HepG2 (cell line): ENCODE data around the gene PRKCE. TPM values are rescaled to one million over a fixed set of nuclear protein-coding genes. Genes with fewer than 3 reads are reported as not detected.
A peak's percentile ranks its signal among the peaks of the same experiment; 100 is the strongest.

Experiments
- PHF8 ChIP-seq: sonication (generic); formaldehyde crosslinking; IDR thresholded peaks from 2 replicates; pipeline ENCODE4 v1.5.0; 2020; ENCODE audit warnings: missing genetic modification reagents
- ZEB1 ChIP-seq: IDR thresholded peaks from 2 replicates; pipeline ENCODE4 v1.6.1; 2012; ENCODE audit warnings: mild to moderate bottlenecking, low read depth, inconsistent platforms; ENCODE audit not compliant: insufficient replicate concordance
- ZNF124 ChIP-seq: sonication (generic); formaldehyde crosslinking; IDR thresholded peaks from 2 replicates; pipeline ENCODE4 v1.4.0; 2020; ENCODE audit warnings: missing genetic modification reagents
- ZNF383 ChIP-seq: sonication (generic); formaldehyde crosslinking; IDR thresholded peaks from 2 replicates; pipeline ENCODE4 v1.4.0; 2020; ENCODE audit warnings: missing genetic modification reagents, mild to moderate bottlenecking, borderline replicate concordance
- ZNF484 ChIP-seq: sonication (generic); formaldehyde crosslinking; IDR thresholded peaks from 2 replicates; pipeline ENCODE4 v1.5.1; 2020; ENCODE audit warnings: mild to moderate bottlenecking, low read depth, missing genetic modification reagents, borderline replicate concordance
- ZNF543 ChIP-seq: sonication (generic); formaldehyde crosslinking; IDR thresholded peaks from 2 replicates; pipeline ENCODE4 v1.4.0; 2020; ENCODE audit warnings: mild to moderate bottlenecking, missing genetic modification reagents
- ZNF614 ChIP-seq: IDR thresholded peaks from 2 replicates; pipeline ENCODE4 v1.6.1; 2018; ENCODE audit warnings: missing biosample characterization, missing genetic modification reagents, inconsistent platforms, borderline replicate concordance
- ZNF75D ChIP-seq: sonication (generic); formaldehyde crosslinking; IDR thresholded peaks from 2 replicates; pipeline ENCODE4 v1.8.1; 2023; ENCODE audit warnings: missing genetic modification reagents, mild to moderate bottlenecking, borderline replicate concordance
- ZNF768 ChIP-seq: sonication (generic); formaldehyde crosslinking; IDR thresholded peaks from 2 replicates; pipeline ENCODE4 v1.4.0; 2020; ENCODE audit warnings: missing genetic modification reagents
- ZNF777 ChIP-seq: sonication (generic); formaldehyde crosslinking; IDR thresholded peaks from 2 replicates; pipeline ENCODE4 v1.4.0; 2020; ENCODE audit warnings: missing genetic modification reagents
- ZNF883 ChIP-seq: sonication (generic); formaldehyde crosslinking; IDR thresholded peaks from 2 replicates; pipeline ENCODE4 v1.5.1; 2020; ENCODE audit warnings: mild to moderate bottlenecking, missing genetic modification reagents; ENCODE audit errors: not compliant biosample characterization
- polyA plus RNA-seq, 8 experiments: library from polyadenylated mRNA; depleted of rRNA in 3 of 8; stranded (reverse) in 7 of 8; unstranded in 1 of 8; fragments of >200 nt; fragmentation: Illumina TruSeq in 4 of 8; extraction: Trizol in 4 of 8; gene quantifications; 2 replicates each; pipeline versions ENCODE4 v1.2.1 to v1.2.3, GENCODE V29; 2011 to 2016; ENCODE audit warnings: low read depth in 4 of 8, missing spikeins in 1 of 8, mixed read lengths in 1 of 8; ENCODE audit not compliant: insufficient read depth in 1 of 8
- total RNA-seq, 5 experiments: library from RNA; depleted of rRNA; stranded (reverse); fragments of >200 nt; fragmentation: Illumina TruSeq; extraction: Trizol; gene quantifications; 2 replicates each; pipeline ENCODE4 v1.2.3, GENCODE V29; 2016; ENCODE audit warnings: low read depth in 1 of 5
- TF ChIP-seq, protein P1 (sequence below): sonication (generic); formaldehyde crosslinking; IDR thresholded peaks from 2 replicates; pipeline ENCODE4 v1.4.0; 2020; ENCODE audit warnings: missing genetic modification reagents, borderline replicate concordance
- TF ChIP-seq, protein P2 (sequence below): sonication (generic); formaldehyde crosslinking; IDR thresholded peaks from 2 replicates; pipeline ENCODE4 v1.5.0; 2020; ENCODE audit warnings: mild to moderate bottlenecking, missing genetic modification reagents, borderline replicate concordance
- TF ChIP-seq, protein P3 (sequence below): sonication (generic); formaldehyde crosslinking; IDR thresholded peaks from 2 replicates; pipeline ENCODE4 v1.4.0; 2020; ENCODE audit warnings: mild to moderate bottlenecking, missing genetic modification reagents
- TF ChIP-seq, protein P4 (sequence below): sonication (generic); formaldehyde crosslinking; IDR thresholded peaks from 2 replicates; pipeline ENCODE4 v1.5.0; 2020; ENCODE audit warnings: missing genetic modification reagents, mild to moderate bottlenecking, borderline replicate concordance
- TF ChIP-seq, protein P5 (sequence below), 2 experiments: sonication (generic) in 1 of 2; formaldehyde crosslinking in 1 of 2; IDR thresholded peaks; 2 replicates each; pipeline versions ENCODE4 v1.5.1 to v1.6.1; 2011 to 2020; ENCODE audit warnings: borderline replicate concordance in 1 of 2, low read depth in 1 of 2, low read length in 1 of 2, mild to moderate bottlenecking in 1 of 2, missing genetic modification reagents in 1 of 2, moderate library complexity in 1 of 2
- TF ChIP-seq, protein P6 (sequence below): sonication (generic); formaldehyde crosslinking; IDR thresholded peaks from 2 replicates; pipeline ENCODE4 v1.5.0; 2020; ENCODE audit warnings: missing genetic modification reagents, mild to moderate bottlenecking, borderline replicate concordance

PRKCE gene
- total and polyA plus RNA-seq, 2 of the 13 experiments (the other 11 are each of a cell fraction or from before 2014, with no cell fraction given) = 1.0 to 3.9 TPM

DNA sequence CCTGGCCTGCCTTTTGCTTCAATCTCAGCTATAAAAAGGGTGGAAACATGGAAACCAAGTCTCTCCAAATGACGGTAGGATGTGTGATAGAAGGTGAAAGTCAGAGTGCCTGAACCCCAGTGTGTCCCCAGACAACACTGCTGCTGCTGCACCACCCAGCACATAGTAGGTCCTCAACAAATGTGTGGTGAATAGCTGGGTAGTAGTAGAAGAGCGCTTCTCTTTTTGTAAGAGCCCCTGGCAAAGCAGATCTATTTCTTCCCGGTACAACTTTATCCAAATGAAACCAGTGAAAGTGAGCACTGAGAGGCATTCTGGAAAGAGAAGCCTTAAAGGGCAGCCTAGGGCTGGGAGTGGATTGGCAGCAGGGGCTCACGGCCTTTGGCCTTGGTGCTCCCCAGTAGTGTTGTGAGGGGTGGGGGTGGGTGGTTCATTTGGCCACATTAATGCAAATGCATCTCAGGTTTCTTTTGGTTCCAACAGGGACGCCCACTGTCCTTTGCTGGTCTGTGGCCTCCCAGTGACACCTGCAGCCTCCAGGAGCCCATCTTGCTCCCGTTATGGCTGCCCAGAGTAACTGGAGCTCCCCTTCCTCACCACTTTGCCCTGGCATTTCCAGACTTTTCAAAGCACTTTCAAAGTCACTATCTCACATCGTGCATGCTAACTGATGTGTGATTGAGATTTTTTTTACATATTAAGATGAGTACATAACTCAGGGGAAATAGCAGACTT lies 341.4 kb downstream of the PRKCE start (continued):
- TF ChIP-seq ZNF543 (CRISPR knock-in tag) (0 out of 2 replicates have a peak, but pooled peaks have one; percentile 18), ZNF75D (0 out of 2 replicates have a peak, but pooled peaks have one; percentile 44), ZNF777 (CRISPR knock-in tag) (no peak), ZNF124 (no peak), ZNF614 (no peak), ZNF768 (CRISPR knock-in tag) (no peak), ZEB1 (peak; percentile 25), ZNF883 (peak; percentile 24), ZNF484 (CRISPR knock-in tag) (no peak), PHF8 (CRISPR knock-in tag) (no peak), ZNF383 (CRISPR knock-in tag) (no peak)
- TF ChIP-seq, protein P1, sequence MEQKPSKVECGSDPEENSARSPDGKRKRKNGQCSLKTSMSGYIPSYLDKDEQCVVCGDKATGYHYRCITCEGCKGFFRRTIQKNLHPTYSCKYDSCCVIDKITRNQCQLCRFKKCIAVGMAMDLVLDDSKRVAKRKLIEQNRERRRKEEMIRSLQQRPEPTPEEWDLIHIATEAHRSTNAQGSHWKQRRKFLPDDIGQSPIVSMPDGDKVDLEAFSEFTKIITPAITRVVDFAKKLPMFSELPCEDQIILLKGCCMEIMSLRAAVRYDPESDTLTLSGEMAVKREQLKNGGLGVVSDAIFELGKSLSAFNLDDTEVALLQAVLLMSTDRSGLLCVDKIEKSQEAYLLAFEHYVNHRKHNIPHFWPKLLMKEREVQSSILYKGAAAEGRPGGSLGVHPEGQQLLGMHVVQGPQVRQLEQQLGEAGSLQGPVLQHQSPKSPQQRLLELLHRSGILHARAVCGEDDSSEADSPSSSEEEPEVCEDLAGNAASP (CRISPR knock-in tag) = no peak
- TF ChIP-seq, protein P2, sequence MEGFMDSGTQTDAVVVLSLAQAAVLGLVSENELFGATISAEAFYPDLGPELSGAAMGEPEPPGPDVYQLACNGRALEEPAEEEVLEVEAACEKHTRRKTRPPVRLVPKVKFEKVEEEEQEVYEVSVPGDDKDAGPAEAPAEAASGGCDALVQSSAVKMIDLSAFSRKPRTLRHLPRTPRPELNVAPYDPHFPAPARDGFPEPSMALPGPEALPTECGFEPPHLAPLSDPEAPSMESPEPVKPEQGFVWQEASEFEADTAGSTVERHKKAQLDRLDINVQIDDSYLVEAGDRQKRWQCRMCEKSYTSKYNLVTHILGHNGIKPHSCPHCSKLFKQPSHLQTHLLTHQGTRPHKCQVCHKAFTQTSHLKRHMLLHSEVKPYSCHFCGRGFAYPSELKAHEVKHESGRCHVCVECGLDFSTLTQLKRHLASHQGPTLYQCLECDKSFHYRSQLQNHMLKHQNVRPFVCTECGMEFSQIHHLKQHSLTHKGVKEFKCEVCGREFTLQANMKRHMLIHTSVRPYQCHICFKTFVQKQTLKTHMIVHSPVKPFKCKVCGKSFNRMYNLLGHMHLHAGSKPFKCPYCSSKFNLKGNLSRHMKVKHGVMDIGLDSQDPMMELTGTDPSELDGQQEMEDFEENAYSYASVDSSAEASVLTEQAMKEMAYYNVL (CRISPR knock-in tag) = 0 out of 2 replicates have a peak, but pooled peaks have one; percentile 27
- TF ChIP-seq, protein P3, sequence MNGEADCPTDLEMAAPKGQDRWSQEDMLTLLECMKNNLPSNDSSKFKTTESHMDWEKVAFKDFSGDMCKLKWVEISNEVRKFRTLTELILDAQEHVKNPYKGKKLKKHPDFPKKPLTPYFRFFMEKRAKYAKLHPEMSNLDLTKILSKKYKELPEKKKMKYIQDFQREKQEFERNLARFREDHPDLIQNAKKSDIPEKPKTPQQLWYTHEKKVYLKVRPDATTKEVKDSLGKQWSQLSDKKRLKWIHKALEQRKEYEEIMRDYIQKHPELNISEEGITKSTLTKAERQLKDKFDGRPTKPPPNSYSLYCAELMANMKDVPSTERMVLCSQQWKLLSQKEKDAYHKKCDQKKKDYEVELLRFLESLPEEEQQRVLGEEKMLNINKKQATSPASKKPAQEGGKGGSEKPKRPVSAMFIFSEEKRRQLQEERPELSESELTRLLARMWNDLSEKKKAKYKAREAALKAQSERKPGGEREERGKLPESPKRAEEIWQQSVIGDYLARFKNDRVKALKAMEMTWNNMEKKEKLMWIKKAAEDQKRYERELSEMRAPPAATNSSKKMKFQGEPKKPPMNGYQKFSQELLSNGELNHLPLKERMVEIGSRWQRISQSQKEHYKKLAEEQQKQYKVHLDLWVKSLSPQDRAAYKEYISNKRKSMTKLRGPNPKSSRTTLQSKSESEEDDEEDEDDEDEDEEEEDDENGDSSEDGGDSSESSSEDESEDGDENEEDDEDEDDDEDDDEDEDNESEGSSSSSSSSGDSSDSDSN (CRISPR knock-in tag) = no peak
- TF ChIP-seq, protein P4, sequence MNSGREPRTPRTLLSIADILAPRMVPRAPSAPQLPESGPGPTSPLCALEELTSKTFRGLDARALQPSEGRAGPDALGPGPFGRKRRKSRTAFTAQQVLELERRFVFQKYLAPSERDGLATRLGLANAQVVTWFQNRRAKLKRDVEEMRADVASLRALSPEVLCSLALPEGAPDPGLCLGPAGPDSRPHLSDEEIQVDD = no peak
- TF ChIP-seq, protein P5, sequence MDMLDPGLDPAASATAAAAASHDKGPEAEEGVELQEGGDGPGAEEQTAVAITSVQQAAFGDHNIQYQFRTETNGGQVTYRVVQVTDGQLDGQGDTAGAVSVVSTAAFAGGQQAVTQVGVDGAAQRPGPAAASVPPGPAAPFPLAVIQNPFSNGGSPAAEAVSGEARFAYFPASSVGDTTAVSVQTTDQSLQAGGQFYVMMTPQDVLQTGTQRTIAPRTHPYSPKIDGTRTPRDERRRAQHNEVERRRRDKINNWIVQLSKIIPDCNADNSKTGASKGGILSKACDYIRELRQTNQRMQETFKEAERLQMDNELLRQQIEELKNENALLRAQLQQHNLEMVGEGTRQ (IDR thresholded peaks at IDR 0.05; ENCODE audit: low read depth, low read length) = no peak
- TF ChIP-seq, protein P5 (CRISPR knock-in tag; IDR thresholded peaks at IDR 0.05; ENCODE audit: borderline replicate concordance) = no peak
- TF ChIP-seq, protein P6, sequence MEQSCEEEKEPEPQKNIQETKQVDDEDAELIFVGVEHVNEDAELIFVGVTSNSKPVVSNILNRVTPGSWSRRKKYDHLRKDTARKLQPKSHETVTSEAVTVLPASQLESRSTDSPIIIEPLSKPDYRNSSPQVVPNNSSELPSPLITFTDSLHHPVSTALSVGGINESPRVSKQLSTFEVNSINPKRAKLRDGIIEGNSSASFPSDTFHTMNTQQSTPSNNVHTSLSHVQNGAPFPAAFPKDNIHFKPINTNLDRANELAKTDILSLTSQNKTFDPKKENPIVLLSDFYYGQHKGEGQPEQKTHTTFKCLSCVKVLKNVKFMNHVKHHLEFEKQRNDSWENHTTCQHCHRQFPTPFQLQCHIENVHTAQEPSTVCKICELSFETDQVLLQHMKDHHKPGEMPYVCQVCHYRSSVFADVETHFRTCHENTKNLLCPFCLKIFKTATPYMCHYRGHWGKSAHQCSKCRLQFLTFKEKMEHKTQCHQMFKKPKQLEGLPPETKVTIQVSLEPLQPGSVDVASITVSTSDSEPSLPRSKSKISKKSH (CRISPR knock-in tag) = no peak
